Caco-2 (cell line): ENCODE results near the gene ERVFRD-1. TPM values are rescaled to one million over a fixed set of nuclear protein-coding genes. Genes with fewer than 3 reads are reported as not detected.

Experiments used
- BruUV-seq: library from RNA; stranded (reverse); fragments of 400-500 nt; replicated peaks from 2 replicates; lab custom pipeline; 2021; lab: Mats Ljungman, UMichigan
- CTCF ChIA-PET: fragments of 300-600 bp; sonication (Branson Sonifier 250); formaldehyde crosslinking; loops from one replicate; lab custom pipeline; 2022; ENCODE audit warnings: antibody characterized with exemption; lab: Charles Lee
- POLR2A ChIA-PET: fragments of 300-600 bp; sonication (Branson Sonifier 250); formaldehyde crosslinking; loops from one replicate; lab custom pipeline; 2022; ENCODE audit warnings: antibody characterized with exemption; lab: Charles Lee
- DNase-seq, 2 experiments: peaks; one replicate each; pipeline versions ENCODE4 v3.0.0 to v3.0.0-alpha.2; 2020 to 2022
- H3K27me3 ChIP-seq: replicated peaks from 2 replicates; pipeline ENCODE4 v1.6.0; 2011; ENCODE audit warnings: low read length; ENCODE audit not compliant: control insufficient read depth, insufficient read depth
- H3K36me3 ChIP-seq: 2 replicates; pipeline ENCODE4 v1.5.1; 2011; ENCODE audit warnings: low read length; ENCODE audit not compliant: control insufficient read depth, insufficient read depth
- H3K4me1 ChIP-seq: fragments of 250-450 bp; sonication (Bioruptor Pico); 2 replicates; pipeline ENCODE4 v1.5.1; 2020; ENCODE audit warnings: mild to moderate bottlenecking
- H3K4me3 ChIP-seq: 2 replicates; pipeline ENCODE4 v1.5.1; 2011; ENCODE audit warnings: low read depth, mild to moderate bottlenecking, control low read depth, low read length
- H3K9me3 ChIP-seq: fragments of 250-450 bp; sonication (Bioruptor Pico); 2 replicates; pipeline ENCODE4 v1.5.1; 2020; ENCODE audit warnings: mild to moderate bottlenecking, moderate library complexity
- H3K27ac Mint-ChIP-seq: one replicate; pipeline ENCODE4 v1.8.0; 2022; ENCODE audit warnings: mixed read lengths; ENCODE audit not compliant: unreplicated experiment
- H3K27me3 Mint-ChIP-seq: one replicate; pipeline ENCODE4 v1.8.0; 2022; ENCODE audit warnings: mixed read lengths; ENCODE audit not compliant: insufficient read depth, unreplicated experiment
- H3K36me3 Mint-ChIP-seq: one replicate; pipeline ENCODE4 v1.8.0; 2022; ENCODE audit warnings: mild to moderate bottlenecking, mixed read lengths; ENCODE audit not compliant: insufficient read depth, unreplicated experiment
- H3K4me1 Mint-ChIP-seq: one replicate; pipeline ENCODE4 v1.8.0; 2022; ENCODE audit warnings: low read depth, mixed read lengths; ENCODE audit not compliant: unreplicated experiment
- H3K4me3 Mint-ChIP-seq: one replicate; pipeline ENCODE4 v1.8.0; 2022; ENCODE audit warnings: mild to moderate bottlenecking, moderate library complexity, mixed read lengths; ENCODE audit not compliant: unreplicated experiment
- H3K9me3 Mint-ChIP-seq: one replicate; pipeline ENCODE4 v1.8.0; 2022; ENCODE audit warnings: mixed read lengths; ENCODE audit not compliant: unreplicated experiment
- intact Hi-C: fragments of 100-400 bp; cut with micrococcal nuclease; formaldehyde crosslinking; loops from one replicate; pipeline ENCODE4 v1.10.0; 2022; ENCODE audit not compliant: unreplicated experiment
- total RNA-seq: library from RNA; stranded (reverse); gene quantifications from 2 replicates; pipeline ENCODE4 v1.2.3, GENCODE V29; 2022
- TF ChIP-seq, protein P1 (sequence below), 2 experiments: fragments of 200-600 bp in 1 of 2; IDR thresholded peaks; 1 replicate in 1 of 2; 2 replicates in 1 of 2; pipeline versions ENCODE4 v1.5.1 to v1.8.0; 2011 to 2022; ENCODE audit warnings: antibody characterized with exemption in 1 of 2, control low read depth in 1 of 2, inconsistent platforms in 1 of 2, low read depth in 1 of 2, low read length in 1 of 2, mild to moderate bottlenecking in 1 of 2, moderate library complexity in 1 of 2; ENCODE audit not compliant: insufficient read depth in 1 of 2, severe bottlenecking in 1 of 2, unreplicated experiment in 1 of 2

Gene ERVFRD-1
- total RNA-seq, 1 experiment from 2014 or later: 0.29 TPM

DNA sequence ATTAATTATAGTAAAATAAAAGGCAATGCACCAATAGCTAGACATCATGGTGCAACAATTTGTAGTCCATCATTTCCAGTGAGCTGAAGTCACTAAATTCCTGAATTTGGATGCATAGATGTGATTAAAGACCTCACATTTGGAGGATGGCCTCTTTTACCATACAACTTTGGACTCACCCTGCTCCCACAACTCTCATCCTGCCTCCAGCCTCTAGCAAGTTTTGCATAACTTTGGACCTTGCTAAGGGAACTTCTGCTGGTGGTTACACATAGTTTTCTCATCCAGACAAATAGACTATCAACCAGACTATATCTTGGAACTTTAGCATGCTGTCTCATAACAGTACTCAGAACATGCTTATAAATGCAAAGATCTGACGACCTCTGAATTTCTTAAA lies 54.7 kb downstream of the ERVFRD-1 start:
- no peak overlapping the region for H3K4me3 ChIP-seq
- Mint-ChIP-seq H3K36me3 (no peaks in the 10 kb centered on the region), H3K27ac (no peak overlapping the region), H3K9me3 (no peaks in the 10 kb centered on the region), H3K27me3 (no peaks in the 10 kb centered on the region), H3K4me3 (no peak overlapping the region), H3K4me1 (peaks cover 7% of the 10 kb centered on the region)
- no peaks in the 10 kb centered on the region for H3K27me3 ChIP-seq
- H3K36me3 ChIP-seq: no peaks in the 10 kb centered on the region
- peaks cover 13% of the 10 kb centered on the region for H3K4me1 ChIP-seq
- ChIA-PET CTCF (interaction anchor here (0.6 kb wide), 1 partner anchor 10 kb away, joined by 3 read pairs; no protein-coding TSS in a partner anchor), POLR2A (no interaction called here)
- H3K9me3 ChIP-seq: no peaks in the 10 kb centered on the region; the same call in 1 of the 2 replicates
- BruUV-seq: no TSS peak
- intact Hi-C loops: no loop called here
- TF ChIP-seq, protein P1, sequence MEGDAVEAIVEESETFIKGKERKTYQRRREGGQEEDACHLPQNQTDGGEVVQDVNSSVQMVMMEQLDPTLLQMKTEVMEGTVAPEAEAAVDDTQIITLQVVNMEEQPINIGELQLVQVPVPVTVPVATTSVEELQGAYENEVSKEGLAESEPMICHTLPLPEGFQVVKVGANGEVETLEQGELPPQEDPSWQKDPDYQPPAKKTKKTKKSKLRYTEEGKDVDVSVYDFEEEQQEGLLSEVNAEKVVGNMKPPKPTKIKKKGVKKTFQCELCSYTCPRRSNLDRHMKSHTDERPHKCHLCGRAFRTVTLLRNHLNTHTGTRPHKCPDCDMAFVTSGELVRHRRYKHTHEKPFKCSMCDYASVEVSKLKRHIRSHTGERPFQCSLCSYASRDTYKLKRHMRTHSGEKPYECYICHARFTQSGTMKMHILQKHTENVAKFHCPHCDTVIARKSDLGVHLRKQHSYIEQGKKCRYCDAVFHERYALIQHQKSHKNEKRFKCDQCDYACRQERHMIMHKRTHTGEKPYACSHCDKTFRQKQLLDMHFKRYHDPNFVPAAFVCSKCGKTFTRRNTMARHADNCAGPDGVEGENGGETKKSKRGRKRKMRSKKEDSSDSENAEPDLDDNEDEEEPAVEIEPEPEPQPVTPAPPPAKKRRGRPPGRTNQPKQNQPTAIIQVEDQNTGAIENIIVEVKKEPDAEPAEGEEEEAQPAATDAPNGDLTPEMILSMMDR (IDR thresholded peaks at IDR 0.05; ENCODE audit: insufficient read depth in 1 of 2, low read depth in 1 of 2, low read length in 1 of 2, severe bottlenecking in 1 of 2, unreplicated experiment in 1 of 2): no peak
- DNase-seq: no peak

DNA sequence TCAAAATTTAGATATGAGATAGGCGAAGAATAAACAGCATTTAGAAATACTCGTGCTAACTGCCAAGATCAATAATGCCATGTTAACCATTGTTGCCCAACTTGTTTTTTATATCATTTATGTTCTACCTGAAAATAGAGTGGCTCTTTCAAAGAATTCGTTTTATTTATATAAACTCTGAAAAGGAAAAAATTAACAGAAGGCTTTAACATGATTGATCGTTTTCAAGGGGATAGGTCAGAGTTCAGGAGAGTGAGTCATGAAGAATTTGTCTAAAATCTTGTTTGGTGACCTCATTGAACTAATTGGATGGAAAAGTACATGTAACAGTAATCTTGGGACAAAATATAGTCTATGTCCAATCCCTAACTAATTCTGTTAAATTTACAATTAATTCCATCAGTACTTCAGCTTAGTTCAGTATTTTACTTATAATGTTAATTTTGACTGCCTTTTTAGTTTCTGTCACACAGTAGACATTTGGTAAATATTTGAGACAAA lies 56.3 kb downstream of the ERVFRD-1 start:
- no peak overlapping the region for H3K4me3 ChIP-seq
- H3K9me3 Mint-ChIP-seq: no peaks in the 10 kb centered on the region
- no peaks in the 10 kb centered on the region for H3K27me3 Mint-ChIP-seq
- POLR2A ChIA-PET: interaction anchor here (0.6 kb wide), 1 partner anchor 1835 kb away, joined by 8 read pairs; no protein-coding TSS in a partner anchor
- peaks cover 13% of the 10 kb centered on the region for H3K4me1 ChIP-seq
- no peak overlapping the region for H3K4me3 Mint-ChIP-seq
- BruUV-seq: no TSS peak
- H3K36me3 Mint-ChIP-seq: no peaks in the 10 kb centered on the region
- H3K27me3 ChIP-seq: no peaks in the 10 kb centered on the region
- H3K9me3 ChIP-seq: no peaks in the 10 kb centered on the region; the same call in 1 of the 2 replicates
- DNase-seq: no peak
- intact Hi-C loops: no loop called here
- H3K27ac Mint-ChIP-seq: no peak overlapping the region
- H3K4me1 Mint-ChIP-seq: peaks cover 7% of the 10 kb centered on the region
- H3K36me3 ChIP-seq: no peaks in the 10 kb centered on the region
- TF ChIP-seq, protein P1 (IDR thresholded peaks at IDR 0.05; ENCODE audit: insufficient read depth in 1 of 2, low read depth in 1 of 2, low read length in 1 of 2, severe bottlenecking in 1 of 2, unreplicated experiment in 1 of 2): no peak
- CTCF ChIA-PET: no interaction called here

DNA sequence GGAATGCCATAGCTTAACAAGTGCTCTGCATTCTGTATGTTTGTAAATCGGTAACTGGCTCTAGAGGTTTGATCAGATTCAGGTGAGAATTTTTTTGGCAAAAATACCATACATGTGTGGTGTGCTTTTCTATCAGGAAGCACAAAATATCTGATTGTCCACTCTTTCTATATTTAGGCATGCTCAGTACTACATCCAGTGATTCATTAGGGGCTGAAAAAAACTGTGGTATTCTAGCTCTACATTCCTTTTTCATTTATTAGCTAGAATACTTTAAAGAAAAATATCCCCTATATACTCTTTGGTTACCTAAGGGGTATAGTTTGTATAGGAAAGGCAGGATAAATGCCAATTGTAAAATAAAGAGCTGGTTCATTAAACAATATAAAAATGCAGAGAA lies 56.8 kb downstream of the ERVFRD-1 start:
- no TSS peak for BruUV-seq
- no peaks in the 10 kb centered on the region for H3K27me3 ChIP-seq
- ChIA-PET CTCF (interaction anchor here (1.1 kb wide), 1 partner anchor 12 kb away, joined by 3 read pairs; no protein-coding TSS in a partner anchor), POLR2A (interaction anchor here (0.6 kb wide), 1 partner anchor 1835 kb away, joined by 8 read pairs; no protein-coding TSS in a partner anchor)
- H3K9me3 Mint-ChIP-seq: no peaks in the 10 kb centered on the region
- H3K4me3 Mint-ChIP-seq: no peak overlapping the region
- H3K4me3 ChIP-seq: no peak overlapping the region
- no peaks in the 10 kb centered on the region for H3K36me3 Mint-ChIP-seq
- H3K27ac Mint-ChIP-seq: no peak overlapping the region
- intact Hi-C loops: no loop called here
- H3K36me3 ChIP-seq: no peaks in the 10 kb centered on the region
- H3K4me1 ChIP-seq: peaks cover 13% of the 10 kb centered on the region
- peaks cover 7% of the 10 kb centered on the region for H3K4me1 Mint-ChIP-seq
- H3K9me3 ChIP-seq: no peaks in the 10 kb centered on the region
- TF ChIP-seq, protein P1 (IDR thresholded peaks at IDR 0.05; ENCODE audit: insufficient read depth in 1 of 2, low read depth in 1 of 2, low read length in 1 of 2, severe bottlenecking in 1 of 2, unreplicated experiment in 1 of 2): no peak
- DNase-seq: no peak
- H3K27me3 Mint-ChIP-seq: no peaks in the 10 kb centered on the region
